OCI-LY7 (cell line): ENCODE measurements around the gene COL23A1.

ENCODE experiments used
- CTCF ChIP-seq: fragments of 200-600 bp; sonication (generic); conservative IDR thresholded peaks from 2 replicates; pipeline ENCODE4 v1.5.1; 2014; ENCODE audit warnings: mild to moderate bottlenecking, antibody characterized with exemption, low read length, moderate library complexity, mixed read lengths
- EZH2phosphoT487 ChIP-seq: fragments of 200-600 bp; sonication (generic); IDR thresholded peaks from 2 replicates; pipeline ENCODE4 v1.6.1; 2018; ENCODE audit warnings: low read depth, borderline replicate concordance, mild to moderate bottlenecking, mixed run types, antibody characterized with exemption, low read length, moderate library complexity, mixed read lengths

GRCh38 chr5:178373711-178374110 is 216.5 kb downstream of the COL23A1 start:
- TF ChIP-seq CTCF (no peak), EZH2phosphoT487 (no peak)
